Measurements from ENCODE around the gene SEM1. TPM values are rescaled to one million over a fixed set of nuclear protein-coding genes. Genes with fewer than 3 reads are reported as not detected.

Gene SEM1
- total and polyA plus RNA-seq, 9 of the 15 experiments (the other 6 are each of a cell fraction or from before 2014, with no cell fraction given), result 74.7 to 938 (median 454) TPM

- H3K4me3 ChIP-seq, result no peak overlapping the region
- CTCF ChIA-PET (ENCODE audit: low intra/inter-chr PET ratio), result no interaction called here
- no TSS peak for BruUV-seq (replicated peaks)
- intact Hi-C loops (cut with micrococcal nuclease) (no loop called here), in situ Hi-C loops (cut with MboI) (no loop called here)
- no peak for ATAC-seq
- peaks cover 0 to 8% of the 10 kb centered on the region in 2 experiments; a peak in 3 of 5 replicates for H3K27me3 ChIP-seq (ENCODE audit: control insufficient read depth in 2 of 2, insufficient read depth in 2 of 2, low read length in 2 of 2)
- H2AFZ ChIP-seq (ENCODE audit: low read depth, low read length), result no peak overlapping the region
- H3K9me1 ChIP-seq (ENCODE audit: control insufficient read depth, insufficient read depth, low read length), result no peaks in the 10 kb centered on the region
- WGBS (ENCODE audit: insufficient coverage, low coverage, missing lambda C conversion rate), result 6% methylated on average over 1 of the region's 1 CpG
- H3K4me1 ChIP-seq (replicated peaks in 1 of 2; ENCODE audit: control insufficient read depth in 2 of 2, insufficient read depth in 2 of 2, low read length in 2 of 2), result no peaks in the 10 kb centered on the region
- H3K36me3 ChIP-seq (ENCODE audit: control insufficient read depth, insufficient read depth, low read length), result no peaks in the 10 kb centered on the region
- no peaks in the 10 kb centered on the region for H3K9me3 ChIP-seq (replicated peaks; ENCODE audit: control insufficient read depth, insufficient read depth, low read depth, low read length)
- H3K9ac ChIP-seq (ENCODE audit: insufficient read depth in 1 of 2, low read depth in 2 of 2, low read length in 2 of 2), result no peak overlapping the region
- POLR2A ChIA-PET, result no interaction called here
- DNase-seq (ENCODE audit: extremely low read depth in 1 of 4, low spot score in 3 of 4), result no peak
- H3K79me2 ChIP-seq (ENCODE audit: control insufficient read depth, insufficient read depth, low read length), result no peaks in the 10 kb centered on the region
- no peaks in the 10 kb centered on the region for H4K20me1 ChIP-seq (replicated peaks; ENCODE audit: control insufficient read depth, insufficient read depth, low read length)
- FAIRE-seq, result no peak
- H3K27ac ChIP-seq (ENCODE audit: extremely low read depth, low read depth, low read length), result no peak overlapping the region
- H3K4me2 ChIP-seq (ENCODE audit: insufficient read depth, low read length), result no peak overlapping the region
- TF ChIP-seq CREM (IDR thresholded peaks at IDR 0.05; ENCODE audit: low read depth) (no peak), RCOR1 (IDR thresholded peaks at IDR 0.05; ENCODE audit: borderline replicate concordance in 1 of 2, low read depth in 2 of 2, low read length in 2 of 2) (no peak), TEAD2 (tag; IDR thresholded peaks at IDR 0.05) (no peak), ZNF644 (tag; IDR thresholded peaks at IDR 0.05; ENCODE audit: low read depth) (no peak), CXXC5 (CRISPR knock-in tag; IDR thresholded peaks at IDR 0.05) (no peak), NFXL1 (CRISPR knock-in tag; IDR thresholded peaks at IDR 0.05) (no peak), ZEB2 (IDR thresholded peaks at IDR 0.05) (no peak), NBN (IDR thresholded peaks at IDR 0.05; ENCODE audit: low read depth) (no peak)
- TF ChIP-seq, protein P1, sequence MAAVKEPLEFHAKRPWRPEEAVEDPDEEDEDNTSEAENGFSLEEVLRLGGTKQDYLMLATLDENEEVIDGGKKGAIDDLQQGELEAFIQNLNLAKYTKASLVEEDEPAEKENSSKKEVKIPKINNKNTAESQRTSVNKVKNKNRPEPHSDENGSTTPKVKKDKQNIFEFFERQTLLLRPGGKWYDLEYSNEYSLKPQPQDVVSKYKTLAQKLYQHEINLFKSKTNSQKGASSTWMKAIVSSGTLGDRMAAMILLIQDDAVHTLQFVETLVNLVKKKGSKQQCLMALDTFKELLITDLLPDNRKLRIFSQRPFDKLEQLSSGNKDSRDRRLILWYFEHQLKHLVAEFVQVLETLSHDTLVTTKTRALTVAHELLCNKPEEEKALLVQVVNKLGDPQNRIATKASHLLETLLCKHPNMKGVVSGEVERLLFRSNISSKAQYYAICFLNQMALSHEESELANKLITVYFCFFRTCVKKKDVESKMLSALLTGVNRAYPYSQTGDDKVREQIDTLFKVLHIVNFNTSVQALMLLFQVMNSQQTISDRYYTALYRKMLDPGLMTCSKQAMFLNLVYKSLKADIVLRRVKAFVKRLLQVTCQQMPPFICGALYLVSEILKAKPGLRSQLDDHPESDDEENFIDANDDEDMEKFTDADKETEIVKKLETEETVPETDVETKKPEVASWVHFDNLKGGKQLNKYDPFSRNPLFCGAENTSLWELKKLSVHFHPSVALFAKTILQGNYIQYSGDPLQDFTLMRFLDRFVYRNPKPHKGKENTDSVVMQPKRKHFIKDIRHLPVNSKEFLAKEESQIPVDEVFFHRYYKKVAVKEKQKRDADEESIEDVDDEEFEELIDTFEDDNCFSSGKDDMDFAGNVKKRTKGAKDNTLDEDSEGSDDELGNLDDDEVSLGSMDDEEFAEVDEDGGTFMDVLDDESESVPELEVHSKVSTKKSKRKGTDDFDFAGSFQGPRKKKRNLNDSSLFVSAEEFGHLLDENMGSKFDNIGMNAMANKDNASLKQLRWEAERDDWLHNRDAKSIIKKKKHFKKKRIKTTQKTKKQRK (IDR thresholded peaks at IDR 0.05; ENCODE audit: borderline replicate concordance, low read depth, low read length), result no peak
- TF ChIP-seq, protein P2, sequence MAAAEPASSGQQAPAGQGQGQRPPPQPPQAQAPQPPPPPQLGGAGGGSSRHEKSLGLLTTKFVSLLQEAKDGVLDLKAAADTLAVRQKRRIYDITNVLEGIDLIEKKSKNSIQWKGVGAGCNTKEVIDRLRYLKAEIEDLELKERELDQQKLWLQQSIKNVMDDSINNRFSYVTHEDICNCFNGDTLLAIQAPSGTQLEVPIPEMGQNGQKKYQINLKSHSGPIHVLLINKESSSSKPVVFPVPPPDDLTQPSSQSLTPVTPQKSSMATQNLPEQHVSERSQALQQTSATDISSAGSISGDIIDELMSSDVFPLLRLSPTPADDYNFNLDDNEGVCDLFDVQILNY (CRISPR knock-in tag; IDR thresholded peaks at IDR 0.05), result no peak
- TF ChIP-seq, protein P3, sequence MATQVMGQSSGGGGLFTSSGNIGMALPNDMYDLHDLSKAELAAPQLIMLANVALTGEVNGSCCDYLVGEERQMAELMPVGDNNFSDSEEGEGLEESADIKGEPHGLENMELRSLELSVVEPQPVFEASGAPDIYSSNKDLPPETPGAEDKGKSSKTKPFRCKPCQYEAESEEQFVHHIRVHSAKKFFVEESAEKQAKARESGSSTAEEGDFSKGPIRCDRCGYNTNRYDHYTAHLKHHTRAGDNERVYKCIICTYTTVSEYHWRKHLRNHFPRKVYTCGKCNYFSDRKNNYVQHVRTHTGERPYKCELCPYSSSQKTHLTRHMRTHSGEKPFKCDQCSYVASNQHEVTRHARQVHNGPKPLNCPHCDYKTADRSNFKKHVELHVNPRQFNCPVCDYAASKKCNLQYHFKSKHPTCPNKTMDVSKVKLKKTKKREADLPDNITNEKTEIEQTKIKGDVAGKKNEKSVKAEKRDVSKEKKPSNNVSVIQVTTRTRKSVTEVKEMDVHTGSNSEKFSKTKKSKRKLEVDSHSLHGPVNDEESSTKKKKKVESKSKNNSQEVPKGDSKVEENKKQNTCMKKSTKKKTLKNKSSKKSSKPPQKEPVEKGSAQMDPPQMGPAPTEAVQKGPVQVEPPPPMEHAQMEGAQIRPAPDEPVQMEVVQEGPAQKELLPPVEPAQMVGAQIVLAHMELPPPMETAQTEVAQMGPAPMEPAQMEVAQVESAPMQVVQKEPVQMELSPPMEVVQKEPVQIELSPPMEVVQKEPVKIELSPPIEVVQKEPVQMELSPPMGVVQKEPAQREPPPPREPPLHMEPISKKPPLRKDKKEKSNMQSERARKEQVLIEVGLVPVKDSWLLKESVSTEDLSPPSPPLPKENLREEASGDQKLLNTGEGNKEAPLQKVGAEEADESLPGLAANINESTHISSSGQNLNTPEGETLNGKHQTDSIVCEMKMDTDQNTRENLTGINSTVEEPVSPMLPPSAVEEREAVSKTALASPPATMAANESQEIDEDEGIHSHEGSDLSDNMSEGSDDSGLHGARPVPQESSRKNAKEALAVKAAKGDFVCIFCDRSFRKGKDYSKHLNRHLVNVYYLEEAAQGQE (IDR thresholded peaks at IDR 0.05; ENCODE audit: borderline replicate concordance), result no peak
- TF ChIP-seq, protein P3 (CRISPR knock-in tag; IDR thresholded peaks at IDR 0.05; ENCODE audit: low read depth), result no peak
Observed at GRCh38 chr7:96739167-96739566, 29.5 kb upstream of the SEM1 start.
